ENCODE data around the gene PARD3. TPM values are rescaled to one million over a fixed set of nuclear protein-coding genes. Genes with fewer than 3 reads are reported as not detected.

Gene PARD3
- total RNA-seq, 2 donors from 2014 or later = 32.0 to 61.9 TPM

DNA sequence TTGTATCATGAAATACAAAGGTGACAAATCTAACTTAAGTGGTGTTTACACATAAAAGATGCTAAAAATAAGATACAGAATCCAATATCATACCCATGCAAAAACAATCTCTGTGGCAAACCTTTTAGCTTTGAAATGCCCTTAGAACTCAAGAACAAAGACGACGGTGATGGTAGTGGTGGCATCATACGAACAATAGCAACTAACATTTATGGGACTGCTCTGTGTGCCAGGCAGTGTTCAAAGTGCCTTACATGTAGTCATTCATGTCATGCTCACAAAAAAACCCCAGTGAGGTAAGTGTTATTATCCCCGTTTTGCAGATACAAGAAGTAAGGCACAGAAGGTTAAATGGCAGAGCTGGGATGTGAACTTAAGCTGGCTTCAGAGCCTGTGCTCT is 563.9 kb downstream of the PARD3 start:
- intact Hi-C loops (cut with DNase I) = no loop called here
- Histone ChIP-seq H3K9me3 (no peaks in the 10 kb centered on the region), H3K36me3 (no peaks in the 10 kb centered on the region), H3K4me3 (no peak overlapping the region), H3K4me1 (replicated peaks) (no peaks in the 10 kb centered on the region), H3K27me3 (replicated peaks; ENCODE audit: insufficient read depth) (no peaks in the 10 kb centered on the region), H3K27ac (no peak overlapping the region)
- TF ChIP-seq POLR2AphosphoS5 (IDR thresholded peaks at IDR 0.05) = no peak
- TF ChIP-seq CTCF (IDR thresholded peaks at IDR 0.05) = no peak
- no peak for TF ChIP-seq POLR2A (IDR thresholded peaks at IDR 0.05)
- WGBS = 77% methylated on average over 4 of the region's 4 CpGs
- no peak for DNase-seq (ENCODE audit: low spot score)

DNA sequence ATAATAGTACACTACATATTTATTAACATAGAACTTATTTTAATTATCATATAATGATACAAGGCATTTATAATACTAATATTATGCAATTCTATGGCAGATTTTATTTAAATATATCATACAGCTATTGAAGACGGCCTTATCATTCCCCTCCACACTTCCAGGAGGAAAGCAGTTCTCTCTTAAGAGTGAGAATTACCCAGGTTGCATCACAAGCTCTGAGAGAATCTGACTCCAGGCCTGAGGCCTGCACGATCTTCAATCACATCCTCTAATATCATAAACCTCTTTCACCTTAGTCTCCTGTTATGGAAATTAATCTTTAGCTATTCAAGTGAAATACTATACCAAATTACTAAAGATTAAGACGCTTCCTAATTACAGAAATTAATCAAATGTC is 564.4 kb downstream of the PARD3 start:
- intact Hi-C loops (cut with DNase I) = no loop called here
- DNase-seq (ENCODE audit: low spot score) = no peak
- Histone ChIP-seq H3K36me3 (no peaks in the 10 kb centered on the region), H3K4me1 (replicated peaks) (no peaks in the 10 kb centered on the region), H3K4me3 (no peak overlapping the region), H3K27ac (no peak overlapping the region), H3K9me3 (no peaks in the 10 kb centered on the region), H3K27me3 (replicated peaks; ENCODE audit: insufficient read depth) (no peaks in the 10 kb centered on the region)
- 90% methylated on average over 3 of the region's 3 CpGs for WGBS
- TF ChIP-seq POLR2AphosphoS5 (IDR thresholded peaks at IDR 0.05) = no peak
- no peak for TF ChIP-seq POLR2A (IDR thresholded peaks at IDR 0.05)
- TF ChIP-seq CTCF (IDR thresholded peaks at IDR 0.05) = no peak

DNA sequence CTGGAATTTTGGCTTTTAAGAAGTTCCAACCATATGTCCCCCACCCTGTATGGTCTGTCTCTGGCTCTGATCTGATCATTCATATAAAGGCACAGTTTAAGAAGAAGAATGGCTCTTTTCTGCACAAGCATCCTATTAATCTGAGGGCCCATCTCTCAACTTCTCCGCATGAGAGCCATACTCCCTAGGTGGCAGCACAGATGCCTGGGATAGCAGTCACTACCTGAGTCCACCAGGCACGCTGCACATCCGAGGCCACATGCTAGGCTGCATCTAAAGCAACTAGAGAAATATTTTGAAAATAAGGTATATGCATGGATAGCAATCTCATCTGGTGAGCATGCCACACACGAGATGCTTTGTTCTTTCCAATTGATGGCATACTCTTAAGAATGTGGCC is 565.5 kb downstream of the PARD3 start:
- H3K27me3 ChIP-seq (replicated peaks; ENCODE audit: insufficient read depth) = no peaks in the 10 kb centered on the region
- no peaks in the 10 kb centered on the region for H3K4me1 ChIP-seq (replicated peaks)
- H3K9me3 ChIP-seq = no peaks in the 10 kb centered on the region
- no peak overlapping the region for H3K27ac ChIP-seq
- 86% methylated on average over 4 of the region's 4 CpGs for WGBS
- no peaks in the 10 kb centered on the region for H3K36me3 ChIP-seq
- TF ChIP-seq POLR2A (IDR thresholded peaks at IDR 0.05) (no peak), CTCF (IDR thresholded peaks at IDR 0.05) (no peak), POLR2AphosphoS5 (IDR thresholded peaks at IDR 0.05) (no peak)
- H3K4me3 ChIP-seq = no peak overlapping the region
- intact Hi-C loops (cut with DNase I) = no loop called here
- DNase-seq (ENCODE audit: low spot score) = no peak

GRCh38 chr10:34247560-34247959 is 567.5 kb downstream of the PARD3 start:
- DNase-seq (ENCODE audit: low spot score) = no peak
- H3K27me3 ChIP-seq (replicated peaks; ENCODE audit: insufficient read depth) = no peaks in the 10 kb centered on the region
- intact Hi-C loops (cut with DNase I) = no loop called here
- no peaks in the 10 kb centered on the region for H3K4me1 ChIP-seq (replicated peaks)
- no peak overlapping the region for H3K27ac ChIP-seq
- WGBS = over 99% methylated on average over 3 of the region's 3 CpGs
- H3K36me3 ChIP-seq = no peaks in the 10 kb centered on the region
- no peak for TF ChIP-seq POLR2AphosphoS5 (IDR thresholded peaks at IDR 0.05)
- TF ChIP-seq CTCF (IDR thresholded peaks at IDR 0.05) = no peak
- TF ChIP-seq POLR2A (IDR thresholded peaks at IDR 0.05) = no peak
- no peaks in the 10 kb centered on the region for H3K9me3 ChIP-seq
- H3K4me3 ChIP-seq = no peak overlapping the region

- Histone ChIP-seq H3K27me3 (replicated peaks; ENCODE audit: insufficient read depth) (no peaks in the 10 kb centered on the region), H3K4me3 (no peak overlapping the region), H3K36me3 (no peaks in the 10 kb centered on the region), H3K27ac (no peak overlapping the region), H3K4me1 (replicated peaks) (no peaks in the 10 kb centered on the region), H3K9me3 (no peaks in the 10 kb centered on the region)
- no peak for DNase-seq (ENCODE audit: low spot score)
- 89% methylated on average over 9 of the region's 9 CpGs for WGBS
- intact Hi-C loops (cut with DNase I) = no loop called here
- TF ChIP-seq POLR2AphosphoS5 (IDR thresholded peaks at IDR 0.05) = no peak
- TF ChIP-seq CTCF (IDR thresholded peaks at IDR 0.05) = no peak
- no peak for TF ChIP-seq POLR2A (IDR thresholded peaks at IDR 0.05)
These were observed 570.2 kb downstream of the PARD3 start for GRCh38 chr10:34244756-34245484.
